Glomerular endothelial cell (primary cell): ENCODE data around the gene MC3R. TPM values are rescaled to one million over a fixed set of nuclear protein-coding genes. Genes with fewer than 3 reads are reported as not detected.

Experiments used
- DNase-seq: peaks from one replicate; pipeline ENCODE4 v3.0.0-alpha.2; 2011; ENCODE audit warnings: low read depth, low spot score; ENCODE audit errors: extremely low read depth
- total RNA-seq: library from RNA; depleted of rRNA; stranded (reverse); fragments of >200 nt; gene quantifications from 2 replicates; pipeline ENCODE4 v1.2.3, GENCODE V29; 2015

Gene MC3R
- total RNA-seq, 1 donor from 2014 or later: not detected

- DNase-seq: no peak
Observed at GRCh38 chr20:56249244-56249955, 868 bp downstream of the MC3R start.

GRCh38 chr20:56249956-56250355 is 1.4 kb downstream of the MC3R start:
- no peak for DNase-seq

DNA sequence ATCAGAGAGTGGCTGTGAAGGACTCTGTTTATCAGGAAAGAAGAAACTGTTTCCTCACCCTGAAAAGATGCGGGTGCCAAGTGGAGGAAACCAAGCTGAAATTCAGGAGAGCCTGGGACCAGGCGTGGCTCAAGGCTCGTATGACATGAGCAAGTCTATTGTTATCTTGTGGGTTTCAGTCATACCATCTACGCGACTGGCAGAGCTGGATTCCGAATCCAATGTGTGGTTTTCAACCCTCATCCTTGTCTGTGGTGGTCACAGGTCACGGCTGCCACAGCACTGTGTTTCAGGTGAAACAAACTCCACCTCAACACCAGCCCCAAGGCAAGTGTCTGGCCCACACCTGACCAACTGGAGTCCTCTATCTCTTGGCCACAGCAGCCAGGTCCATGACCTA is 9.1 kb downstream of the MC3R start:
- DNase-seq: no peak

DNA sequence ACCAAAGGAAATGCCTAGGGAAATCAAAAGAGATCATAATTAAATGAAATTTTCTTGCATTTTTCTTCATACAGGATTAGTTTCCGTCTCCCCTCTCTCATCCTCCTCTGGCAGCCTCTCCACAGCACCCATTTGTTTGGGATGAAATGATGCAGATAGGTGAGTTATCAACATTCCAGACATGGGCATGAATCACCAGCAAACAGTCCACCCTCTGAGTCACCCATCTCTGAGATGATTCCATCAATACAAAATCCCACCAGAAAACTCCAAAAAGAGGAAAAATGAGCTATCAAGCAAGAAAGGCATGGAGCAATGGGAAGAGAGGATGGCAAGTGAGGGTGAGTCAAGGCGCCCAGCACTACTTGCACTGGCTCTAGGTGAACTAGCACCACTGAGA is 11.4 kb downstream of the MC3R start:
- no peak for DNase-seq

DNA sequence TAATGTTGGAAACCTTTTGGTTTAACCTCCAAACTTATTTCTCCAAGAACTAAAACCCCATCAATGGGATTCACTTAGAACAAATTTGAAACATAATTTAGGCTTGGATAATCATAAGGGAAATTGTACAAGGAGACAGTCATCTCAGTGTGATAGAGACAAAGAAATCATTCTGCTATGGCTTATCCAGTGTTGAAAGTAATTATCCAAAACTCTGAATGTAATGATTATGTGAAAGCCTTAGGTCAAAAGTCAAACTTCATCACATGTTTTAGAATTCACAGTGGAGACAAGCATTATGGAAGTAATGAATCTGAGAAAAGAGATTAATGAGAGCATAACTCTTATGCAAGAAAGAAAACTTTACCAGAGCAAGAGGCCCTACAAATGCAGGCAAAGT is 20.0 kb downstream of the MC3R start:
- no peak for DNase-seq

DNA sequence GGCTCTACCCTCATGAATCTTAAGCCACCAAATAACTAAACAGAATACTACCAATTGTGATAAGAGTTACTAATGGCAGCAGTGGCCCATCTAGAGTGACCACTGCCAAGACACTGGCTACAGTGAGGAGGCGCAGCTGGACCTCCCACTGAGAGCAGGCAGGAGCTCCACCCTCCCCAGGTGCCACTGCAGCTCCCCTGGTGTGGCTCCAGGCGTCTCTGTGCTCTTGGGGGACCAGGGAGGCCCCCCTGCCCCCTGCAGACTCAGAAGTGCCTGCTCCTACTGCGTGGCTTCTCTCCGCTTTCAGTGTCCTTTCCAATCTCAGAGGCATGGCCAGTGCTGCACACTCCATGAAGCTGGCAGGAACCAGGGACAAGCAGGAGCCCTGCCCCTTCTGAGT is 23.4 kb downstream of the MC3R start:
- DNase-seq: no peak

GRCh38 chr20:56273491-56273890 is 25.0 kb downstream of the MC3R start:
- no peak for DNase-seq

DNA sequence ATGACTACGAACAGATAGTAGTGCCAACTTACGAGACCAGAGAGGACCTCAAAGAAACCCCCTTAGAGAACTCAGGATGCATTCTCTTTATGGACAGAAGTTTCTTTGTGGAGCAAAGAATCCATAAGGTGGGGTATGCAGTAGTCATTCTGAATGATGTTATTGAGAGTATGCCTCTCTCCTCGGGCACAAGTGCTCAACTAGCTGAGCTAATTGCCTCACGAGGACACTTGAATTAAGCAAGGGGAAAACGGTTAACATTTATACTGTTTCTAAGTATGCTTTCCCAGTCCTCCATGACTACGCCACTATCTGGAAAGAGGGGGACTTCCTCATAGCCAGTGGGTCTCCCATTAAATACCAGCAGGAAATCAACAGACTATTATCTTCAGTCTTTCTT is 25.6 kb downstream of the MC3R start:
- DNase-seq: no peak

DNA sequence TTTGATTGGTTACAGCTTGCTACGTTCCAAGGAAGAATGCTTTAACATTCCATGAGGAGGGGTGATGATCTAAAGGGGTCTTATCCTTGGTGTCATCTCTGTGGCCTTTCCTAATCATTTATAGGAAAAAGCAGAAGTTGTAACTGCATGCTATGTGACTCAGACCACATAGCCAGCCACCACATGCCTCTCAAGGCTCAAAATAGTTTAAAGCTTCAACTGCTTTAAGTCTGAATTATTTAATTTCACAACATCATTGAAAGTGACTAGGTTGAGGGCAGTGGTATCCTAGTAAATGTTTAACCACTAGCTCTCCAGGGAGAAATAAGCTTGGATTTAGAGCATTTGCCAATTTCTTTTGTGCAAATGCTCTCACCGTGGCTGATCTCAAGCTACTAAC is 29.7 kb downstream of the MC3R start:
- no peak for DNase-seq

GRCh38 chr20:56285496-56285895 is 37.0 kb downstream of the MC3R start:
- no peak for DNase-seq

DNA sequence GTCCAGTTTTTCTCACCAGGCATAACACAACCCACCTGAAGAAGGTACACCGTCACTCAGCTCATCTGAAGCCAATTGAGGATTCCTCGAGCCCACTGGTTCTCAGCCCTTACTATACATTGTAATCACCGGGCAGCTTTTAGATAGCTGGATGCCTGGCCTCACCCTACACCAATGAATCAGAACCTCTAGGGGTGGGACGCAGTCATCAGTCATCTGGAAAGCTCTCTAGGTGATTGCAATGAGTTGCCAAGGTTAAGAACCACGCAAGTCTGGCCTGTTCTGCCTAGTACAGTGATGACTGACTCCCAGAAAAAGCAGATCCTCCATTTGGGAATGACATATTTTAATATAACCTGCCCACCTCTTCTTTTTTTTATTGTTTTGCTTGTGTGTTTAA is 41.1 kb downstream of the MC3R start:
- no peak for DNase-seq

DNA sequence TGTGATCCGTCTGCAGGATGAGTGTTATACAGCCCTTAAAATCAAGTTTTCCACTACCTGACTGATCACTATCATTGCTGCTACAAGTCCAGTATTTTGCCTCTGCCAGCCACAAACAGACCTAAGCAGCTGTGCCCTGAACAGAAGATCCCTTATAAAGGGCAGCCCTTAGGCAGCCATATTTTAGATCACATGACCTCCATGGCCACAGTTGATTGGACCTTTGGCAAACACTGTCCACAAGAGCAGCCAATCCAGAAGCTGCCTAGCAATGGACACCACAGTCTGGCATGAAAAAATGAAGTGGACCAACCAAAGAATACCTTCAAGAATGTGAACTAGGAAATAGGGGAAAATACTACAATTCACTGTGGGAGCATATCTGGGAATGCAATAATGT is 50.8 kb downstream of the MC3R start:
- no peak for DNase-seq

Other genes with a start within 250 kb of the MC3R start
- gene CBLN4, start 243.2 kb upstream of the MC3R start, total RNA-seq: not detected in 2 replicates
- gene FAM210B, start 110.2 kb downstream of the MC3R start, total RNA-seq: 61.2 and 69.9 TPM in 2 replicates
- gene AURKA, start 143.5 kb downstream of the MC3R start, total RNA-seq: 14.8 and 15.4 TPM in 2 replicates
- 29.0 and 29.7 TPM in 2 replicates for gene CSTF1, start 143.9 kb downstream of the MC3R start, total RNA-seq
- not detected in 2 replicates for gene CASS4, start 163.5 kb downstream of the MC3R start, total RNA-seq
- gene RTF2, start 219.9 kb downstream of the MC3R start, total RNA-seq: 50.8 and 65.7 TPM in 2 replicates